ENCODE measurements around the gene CNTN2.

CNTN2 gene

GRCh38 chr1:205122489-205122882 lies 79.5 kb downstream of the CNTN2 start:
- no peak for DNase-seq (ENCODE audit: low spot score)

- DNase-seq (ENCODE audit: low spot score) = no peak
Observed at GRCh38 chr1:205124726-205125125, 81.7 kb downstream of the CNTN2 start.

GRCh38 chr1:205127646-205128045 lies 84.6 kb downstream of the CNTN2 start:
- DNase-seq (ENCODE audit: low spot score) = no peak

Measured in AG20443 (cell line).